Hematopoietic multipotent progenitor cell treated with erythropoietin and hydrocortisone succinate and interleukin-3 and kit ligand, for 8 days (in vitro differentiated cells): ENCODE results near the gene ELP6.

Source experiments
- DNase-seq: peaks from one replicate; pipeline ENCODE4 v3.0.0-alpha.2; 2015

Gene ELP6

GRCh38 chr3:47513125-47513929 lies at the start of gene ELP6:
ELP6 (minus strand) TSS chr3:47513712; CDS start chr3:47513590, 122 bp downstream.
- DNase-seq: peak; percentile 96

GRCh38 chr3:47556351-47556750 lies 42.8 kb upstream of the ELP6 start:
- no peak for DNase-seq

GRCh38 chr3:47554335-47554734 lies 40.8 kb upstream of the ELP6 start:
- no peak for DNase-seq

- DNase-seq: no peak
These were observed 39.9 kb upstream of the ELP6 start for GRCh38 chr3:47553407-47553806.

- no peak for DNase-seq
These were observed 29.1 kb upstream of the ELP6 start for GRCh38 chr3:47542471-47543173.

GRCh38 chr3:47541583-47542108 lies 28.1 kb upstream of the ELP6 start:
- DNase-seq: no peak

- no peak for DNase-seq
These were observed 26.8 kb upstream of the ELP6 start for GRCh38 chr3:47540281-47540680.

GRCh38 chr3:47536967-47537366 lies 23.5 kb upstream of the ELP6 start:
- no peak for DNase-seq

GRCh38 chr3:47536221-47536891 lies 22.8 kb upstream of the ELP6 start:
- no peak for DNase-seq

- DNase-seq: no peak
These were observed 20.5 kb upstream of the ELP6 start for GRCh38 chr3:47533996-47534454.

- no peak for DNase-seq
These were observed 20.0 kb upstream of the ELP6 start for GRCh38 chr3:47533481-47533880.

- no peak for DNase-seq
These were observed 14.6 kb upstream of the ELP6 start for GRCh38 chr3:47527952-47528725.

GRCh38 chr3:47525617-47526016 lies 12.1 kb upstream of the ELP6 start:
- DNase-seq: no peak

- no peak for DNase-seq
These were observed 10.0 kb upstream of the ELP6 start for GRCh38 chr3:47523310-47524073.

- peak; percentile 93 for DNase-seq
These were observed 8.8 kb upstream of the ELP6 start for GRCh38 chr3:47522082-47522987.

GRCh38 chr3:47520756-47521155 lies 7.2 kb upstream of the ELP6 start:
- DNase-seq: no peak

- no peak for DNase-seq
These were observed 4.4 kb upstream of the ELP6 start for GRCh38 chr3:47517937-47518336.

- DNase-seq: no peak
These were observed 2.4 kb upstream of the ELP6 start for GRCh38 chr3:47515864-47516319.

- DNase-seq: no peak
These were observed 1.6 kb upstream of the ELP6 start for GRCh38 chr3:47515100-47515499.

GRCh38 chr3:47512416-47513124 lies 942 bp downstream of the ELP6 start:
- DNase-seq: peak; percentile 43
